Bronchial epithelial cell (primary cell): ENCODE results near the gene MLLT11. TPM values are rescaled to one million over a fixed set of nuclear protein-coding genes. Genes with fewer than 3 reads are reported as not detected.

ENCODE experiments used
- DNase-seq: peaks from one replicate; pipeline ENCODE4 v3.0.0-alpha.2; 2010; ENCODE audit warnings: low read depth
- FAIRE-seq: peaks from 2 replicates; lab custom pipeline; 2011; peaks lifted over from hg19 to GRCh38; lab: Jason Lieb, UNC
- H3K27me3 ChIP-seq: 2 replicates; pipeline ENCODE4 v1.5.1; 2011; ENCODE audit warnings: low read length; ENCODE audit not compliant: control insufficient read depth, insufficient read depth
- H3K36me3 ChIP-seq: 2 replicates; pipeline ENCODE4 v1.5.1; 2011; ENCODE audit warnings: low read length; ENCODE audit not compliant: control insufficient read depth, insufficient read depth
- H3K4me3 ChIP-seq: 2 replicates; pipeline ENCODE4 v1.5.1; 2011; ENCODE audit warnings: mild to moderate bottlenecking, low read depth, low read length, control low read depth
- CTCF ChIP-seq: IDR thresholded peaks from 2 replicates; pipeline ENCODE4 v1.5.1; 2011; ENCODE audit warnings: mild to moderate bottlenecking, moderate library complexity, low read length, control low read depth, inconsistent platforms; ENCODE audit not compliant: insufficient read depth, severe bottlenecking
- total RNA-seq: library from RNA; depleted of rRNA; stranded (reverse); fragments of >200 nt; gene quantifications from 2 replicates; pipeline ENCODE4 v1.2.1, GENCODE V29; 2014

The MLLT11 gene
- total RNA-seq, 1 donor from 2014 or later, result 0.79 TPM

GRCh38 chr1:151058692-151059091 lies 1.5 kb upstream of the MLLT11 start:
- no peak for TF ChIP-seq CTCF
- FAIRE-seq (no peak), DNase-seq (peak; percentile 84)
- peak overlapping the region; percentile 92 for H3K4me3 ChIP-seq
- peaks cover 15% of the 10 kb centered on the region for H3K36me3 ChIP-seq
- no peaks in the 10 kb centered on the region for H3K27me3 ChIP-seq

GRCh38 chr1:151059109-151060006 lies 839 bp upstream of the MLLT11 start, which contains the start of gene CDC42SE1:
CDC42SE1 (minus strand) TSS chr1:151059622; CDS start chr1:151055730, 3,892 bp downstream.
- H3K36me3 ChIP-seq, result peaks cover 13% of the 10 kb centered on the region
- peak; percentile 90 for TF ChIP-seq CTCF
- peak within 1 kb of the TSS; percentile 92 for H3K4me3 ChIP-seq
- H3K27me3 ChIP-seq, result no peaks in the 10 kb centered on the region
- DNase-seq, result peak; percentile 67
- no peak for FAIRE-seq

DNA sequence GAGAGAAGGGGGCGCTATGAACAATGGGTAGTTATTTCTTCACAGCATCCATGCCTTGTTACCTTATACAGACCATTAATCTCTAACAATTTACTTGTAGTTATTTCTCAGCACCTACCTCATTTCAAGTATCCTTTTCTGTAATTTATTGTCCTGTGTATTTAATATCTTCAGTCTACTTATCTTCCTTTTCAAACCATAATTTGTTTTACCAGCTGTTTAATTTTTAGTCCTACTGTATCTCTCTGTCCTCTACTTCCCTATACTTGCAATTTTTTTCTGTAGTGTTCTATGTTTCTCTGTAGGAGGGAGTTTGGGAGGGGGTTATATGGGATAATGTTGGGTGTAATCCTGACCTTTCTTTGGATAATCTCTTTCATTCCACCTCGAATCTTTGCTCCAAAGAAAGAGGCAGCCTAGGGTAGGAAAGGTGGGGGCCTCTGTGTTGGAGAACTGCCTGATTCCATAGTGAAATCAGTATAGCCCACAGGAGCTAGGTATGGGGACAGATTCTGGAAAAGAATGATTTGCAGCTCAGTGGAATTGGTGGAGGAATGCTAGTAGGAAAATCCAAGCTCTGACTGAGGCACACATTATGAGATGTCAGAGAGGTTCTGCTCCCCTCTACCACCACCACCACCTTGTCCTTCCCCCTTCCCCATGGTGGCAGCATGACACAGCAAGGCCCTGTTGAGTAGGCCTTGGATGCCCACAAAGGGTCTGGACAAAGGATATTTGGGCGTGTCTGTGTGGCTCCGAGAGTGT lies 642 bp downstream of the MLLT11 start:
- Histone ChIP-seq H3K36me3 (peaks cover 6% of the 10 kb centered on the region), H3K4me3 (peak overlapping the region; percentile 92), H3K27me3 (no peaks in the 10 kb centered on the region)
- no peak for TF ChIP-seq CTCF
- no peak for DNase-seq
- no peak for FAIRE-seq

DNA sequence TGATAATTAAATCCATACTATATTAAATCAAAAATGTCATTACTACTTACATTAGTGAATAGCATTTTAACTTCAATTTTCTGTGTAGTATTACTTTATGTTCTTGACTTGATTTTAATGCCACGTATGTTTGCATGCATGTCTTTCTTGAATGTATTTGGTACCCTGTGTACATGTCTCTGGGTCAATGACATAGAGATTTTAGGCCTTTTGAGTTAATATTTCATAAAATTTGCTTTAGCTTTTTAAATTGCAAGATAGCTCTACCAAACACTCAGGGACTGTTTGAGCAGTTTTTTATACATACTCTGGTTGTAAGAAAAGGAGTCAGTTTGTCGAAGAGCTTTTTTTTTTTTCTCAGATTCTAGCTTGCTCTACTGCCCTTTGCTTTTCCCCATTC lies 1.5 kb downstream of the MLLT11 start:
- Histone ChIP-seq H3K4me3 (no peak overlapping the region), H3K27me3 (no peaks in the 10 kb centered on the region), H3K36me3 (peaks cover 3% of the 10 kb centered on the region)
- TF ChIP-seq CTCF, result no peak
- DNase-seq (no peak), FAIRE-seq (no peak)

DNA sequence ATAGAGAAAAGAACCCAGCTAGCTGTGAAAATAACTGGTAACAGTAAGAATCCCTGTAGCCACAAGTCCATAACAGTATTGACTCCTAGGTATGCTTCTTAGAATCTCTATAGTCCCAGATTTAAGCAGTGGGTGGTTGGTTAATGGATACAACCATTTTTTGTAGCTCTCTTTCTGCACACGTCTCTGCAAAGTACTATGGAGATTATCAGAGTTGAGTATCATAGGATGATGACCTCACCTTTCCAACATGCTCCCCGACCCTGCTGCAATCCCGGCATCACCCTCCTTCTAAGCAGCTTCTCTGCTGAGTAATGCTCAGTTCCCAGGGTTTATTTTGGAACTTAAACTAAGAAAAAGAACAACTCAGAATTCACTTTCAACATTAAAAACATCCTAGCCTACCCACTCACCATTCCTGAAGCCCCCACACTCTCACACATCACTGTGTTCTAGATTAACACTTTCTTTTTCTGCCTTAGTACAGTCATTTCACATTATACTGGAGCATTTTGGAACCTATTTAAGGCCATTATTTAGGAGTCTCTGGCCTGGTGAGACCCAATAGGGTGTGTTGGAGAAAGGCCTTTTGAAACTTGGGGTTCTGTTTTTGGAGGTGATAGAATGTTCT lies 2.7 kb downstream of the MLLT11 start:
- no peak overlapping the region for H3K4me3 ChIP-seq
- no peak for TF ChIP-seq CTCF
- H3K27me3 ChIP-seq, result no peaks in the 10 kb centered on the region
- DNase-seq, result peak; percentile 84
- FAIRE-seq, result no peak
- H3K36me3 ChIP-seq, result peaks cover 3% of the 10 kb centered on the region
